Mammary epithelial cell (primary cell): Measurements from ENCODE around the gene SPTAN1.

Experiments
- CTCF ChIP-seq, 2 donors: IDR thresholded peaks in 1 of 2; conservative IDR thresholded peaks in 1 of 2; 2 replicates each; pipeline ENCODE4 v1.5.1; 2011 to 2012; ENCODE audit warnings: inconsistent platforms in 2 of 2, low read length in 2 of 2, mild to moderate bottlenecking in 2 of 2, control low read depth in 1 of 2, low read depth in 1 of 2; ENCODE audit not compliant: insufficient read depth in 1 of 2; ENCODE audit errors: extremely low read depth in 1 of 2
- EZH2 ChIP-seq: IDR thresholded peaks from 2 replicates; pipeline ENCODE4 v1.6.1; 2012; ENCODE audit warnings: low read length, inconsistent platforms, borderline replicate concordance

- no peak for TF ChIP-seq CTCF (conservative IDR thresholded peaks at IDR 0.05 in 1 of 2, IDR thresholded peaks at IDR 0.05 in 1 of 2; ENCODE audit: extremely low read depth in 1 of 2, insufficient read depth in 1 of 2, low read depth in 1 of 2, low read length in 2 of 2)
- no peak for TF ChIP-seq EZH2
Observed at GRCh38 chr9:128653908-128654307, 101.5 kb downstream of the SPTAN1 start.
